GM19328 (cell line): ENCODE data around the gene UPK3B.
"Not testable (repeated sequence)": the region's sequence is repeated elsewhere in the genome, so short reads cannot be mapped to it uniquely, and the experiment has no call there.

Experiments
- ATAC-seq: cut with Tn5 transposase; IDR thresholded peaks from one replicate; pipeline ENCODE4 v1.9.1; 2021; ENCODE audit warnings: mild to moderate bottlenecking, moderate library complexity; ENCODE audit not compliant: unreplicated experiment

Gene UPK3B

DNA sequence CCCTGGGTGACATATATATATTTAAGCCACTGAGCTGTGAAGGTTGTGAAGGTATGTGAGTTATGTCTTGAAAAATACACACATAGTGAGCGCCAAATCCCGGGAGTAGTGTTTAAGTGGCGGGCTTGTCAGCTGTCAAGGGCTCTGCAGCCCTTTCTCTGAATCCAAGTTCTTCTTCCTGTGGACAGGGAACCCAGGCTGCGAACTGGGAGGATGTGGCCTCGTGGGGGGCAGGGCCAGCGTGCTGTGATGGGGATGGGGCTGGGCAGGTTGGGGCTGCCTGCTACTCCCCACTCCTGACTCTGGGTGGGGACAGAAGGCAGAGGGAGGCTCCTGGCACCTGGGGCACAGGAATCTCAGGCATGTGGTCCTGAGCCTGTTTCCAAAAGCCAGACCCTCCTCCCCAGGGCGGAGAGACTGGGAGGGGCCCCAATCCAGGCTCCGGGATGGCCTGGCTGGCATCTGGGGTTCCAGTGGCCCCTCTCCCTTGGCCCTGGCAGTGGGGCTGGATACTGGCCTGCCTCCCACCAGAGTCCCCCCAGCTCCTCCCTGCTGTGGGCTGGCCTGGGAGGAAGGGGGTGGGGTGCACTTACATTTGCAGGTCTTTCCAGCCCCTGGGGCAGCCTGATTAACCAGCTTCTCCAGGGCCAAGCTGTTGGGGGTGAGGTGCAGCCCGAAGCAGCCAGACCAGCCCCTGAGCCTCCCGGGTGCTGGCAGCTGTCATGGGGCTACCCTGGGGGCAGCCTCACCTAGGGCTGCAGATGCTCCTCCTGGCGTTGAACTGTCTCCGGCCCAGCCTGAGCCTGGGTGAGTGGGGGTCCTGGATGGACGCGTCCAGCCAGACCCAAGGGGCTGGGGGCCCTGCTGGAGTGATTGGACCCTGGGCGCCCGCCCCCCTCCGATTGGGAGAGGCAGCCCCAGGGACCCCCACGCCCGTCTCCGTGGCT, at the start of gene UPK3B:
Gene UPK3B, plus strand, starts transcription at position 622 of the 947 bp plus-strand sequence. Its CDS starts 101 bp downstream, at position 723.
- ATAC-seq = no peak

DNA sequence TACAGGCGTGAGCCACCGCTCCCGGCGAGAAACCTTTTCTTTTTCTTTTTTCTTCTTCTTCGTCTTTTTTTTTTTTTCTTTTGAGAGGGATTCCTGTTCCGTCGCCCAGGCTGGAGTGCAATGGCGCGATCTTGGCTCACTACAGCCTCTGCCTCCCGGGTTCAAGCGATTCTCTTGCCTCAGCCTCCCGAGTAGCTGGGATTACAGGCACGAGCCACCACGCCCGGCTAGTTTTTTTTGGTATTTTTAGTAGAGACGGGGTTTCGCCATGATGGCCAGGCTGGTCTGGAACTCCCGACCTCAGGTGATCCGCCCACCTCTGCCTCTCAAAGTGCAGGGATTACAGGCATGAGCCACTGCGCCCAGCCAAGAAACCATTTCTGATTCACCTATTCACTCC, 49.6 kb upstream of the UPK3B start:
- not testable (repeated sequence) for ATAC-seq

DNA sequence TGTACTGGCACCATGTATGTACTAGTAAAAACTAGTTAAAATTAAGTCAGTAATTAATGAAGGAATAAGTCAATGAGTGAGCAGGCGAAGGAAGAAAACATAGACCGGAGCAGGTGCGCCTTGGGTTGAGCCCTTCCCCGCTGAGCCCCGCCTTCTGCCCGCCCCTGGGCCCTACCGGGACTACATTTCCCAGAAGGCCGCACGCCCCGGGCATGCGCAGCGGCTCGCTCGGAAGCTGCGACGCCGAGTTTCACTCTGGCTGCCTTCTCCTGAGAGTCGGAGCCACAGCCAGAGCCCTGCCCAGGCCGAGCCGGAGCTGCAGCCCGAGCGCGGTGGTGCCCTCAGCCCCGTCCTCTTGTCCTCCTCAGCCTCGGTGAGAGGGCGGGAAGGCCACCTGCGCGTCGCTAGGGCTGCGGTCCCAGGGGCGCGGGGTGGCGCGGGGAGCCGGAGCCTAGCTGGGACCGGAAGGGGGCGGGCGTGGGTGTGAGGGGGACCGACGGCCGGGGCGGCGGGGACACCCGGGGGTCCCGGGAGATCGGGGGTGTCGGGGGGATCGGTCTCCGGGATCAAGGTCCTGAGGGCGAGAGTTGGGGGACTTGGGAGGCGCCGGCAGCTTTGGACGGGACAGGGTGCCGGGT, 48.8 kb upstream of the UPK3B start, which contains the start of gene DTX2:
Gene DTX2, plus strand, starts transcription at position 246 of the 638 bp plus-strand sequence. CDS start 18,801 bp downstream, outside the sequence.
- ATAC-seq = peak; percentile 98

DNA sequence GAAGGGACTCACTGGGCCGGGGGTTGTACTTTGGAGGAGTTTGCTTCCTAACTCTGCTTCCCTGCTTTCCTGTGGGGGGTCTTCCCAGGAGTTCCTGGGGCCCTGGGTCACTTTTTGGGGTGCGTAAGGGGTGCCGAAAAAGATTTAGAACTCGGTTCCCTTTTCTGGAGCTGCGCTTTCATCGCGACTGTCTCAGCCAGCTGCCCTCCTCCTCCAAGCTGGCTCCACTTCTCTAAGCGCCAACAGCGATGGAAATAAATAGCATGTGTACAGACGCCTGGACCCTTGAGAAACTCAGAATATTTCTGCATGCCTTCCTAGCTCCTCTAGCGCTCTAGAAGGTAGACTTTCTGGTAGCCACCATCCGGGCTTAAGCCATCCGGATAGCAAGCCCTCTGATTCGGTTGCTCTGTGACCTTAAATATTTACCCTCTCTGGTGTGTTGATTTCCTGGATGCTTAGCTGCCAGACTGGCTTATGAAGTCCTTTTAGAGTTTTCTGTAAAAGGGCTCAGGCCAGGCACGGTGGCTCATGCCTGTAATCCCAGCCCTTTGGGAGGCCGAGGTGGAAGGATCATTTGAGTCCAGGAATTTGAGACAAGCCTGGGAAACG, 48.0 kb upstream of the UPK3B start:
- ATAC-seq = not testable (repeated sequence)

DNA sequence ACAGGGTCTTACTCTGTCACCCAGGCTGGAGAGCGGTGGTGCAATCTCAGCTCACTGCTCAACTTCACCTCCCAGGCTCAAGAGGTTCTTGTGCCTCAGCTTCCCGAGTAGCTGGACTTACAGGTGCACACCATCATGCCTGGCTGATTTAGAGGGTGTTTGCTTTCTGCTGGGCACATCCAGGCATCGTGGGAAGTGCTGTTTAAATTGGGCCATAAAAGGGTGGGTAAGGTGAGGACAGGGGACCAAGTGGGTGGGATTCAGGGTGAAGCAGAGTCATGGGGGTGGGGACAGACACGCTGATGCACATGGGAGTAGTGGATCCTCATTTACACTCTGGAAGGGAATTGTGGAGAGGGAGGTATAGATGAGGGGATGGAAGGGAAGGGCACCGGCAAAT, 45.4 kb upstream of the UPK3B start:
- not testable (repeated sequence) for ATAC-seq

DNA sequence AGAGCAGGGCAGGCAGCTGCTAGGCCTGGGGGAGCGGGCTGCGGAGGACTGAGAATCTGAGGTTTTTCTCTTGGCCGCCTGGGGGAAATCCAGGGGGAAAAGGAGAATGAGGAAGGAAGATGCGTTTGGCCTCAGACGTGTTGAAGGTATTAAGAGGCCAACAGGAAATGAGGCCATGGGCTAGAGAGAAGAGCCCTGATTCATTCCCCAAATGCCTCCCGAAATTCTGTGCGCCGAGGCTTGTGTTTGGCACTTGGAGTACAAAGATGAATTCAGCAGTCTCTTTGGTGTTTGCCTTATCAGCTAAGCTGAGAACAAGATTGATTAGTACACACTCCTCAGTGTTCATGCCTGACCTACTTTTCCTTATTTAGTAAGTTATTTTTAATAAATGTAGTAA, 44.4 kb upstream of the UPK3B start:
- not testable (repeated sequence) for ATAC-seq

DNA sequence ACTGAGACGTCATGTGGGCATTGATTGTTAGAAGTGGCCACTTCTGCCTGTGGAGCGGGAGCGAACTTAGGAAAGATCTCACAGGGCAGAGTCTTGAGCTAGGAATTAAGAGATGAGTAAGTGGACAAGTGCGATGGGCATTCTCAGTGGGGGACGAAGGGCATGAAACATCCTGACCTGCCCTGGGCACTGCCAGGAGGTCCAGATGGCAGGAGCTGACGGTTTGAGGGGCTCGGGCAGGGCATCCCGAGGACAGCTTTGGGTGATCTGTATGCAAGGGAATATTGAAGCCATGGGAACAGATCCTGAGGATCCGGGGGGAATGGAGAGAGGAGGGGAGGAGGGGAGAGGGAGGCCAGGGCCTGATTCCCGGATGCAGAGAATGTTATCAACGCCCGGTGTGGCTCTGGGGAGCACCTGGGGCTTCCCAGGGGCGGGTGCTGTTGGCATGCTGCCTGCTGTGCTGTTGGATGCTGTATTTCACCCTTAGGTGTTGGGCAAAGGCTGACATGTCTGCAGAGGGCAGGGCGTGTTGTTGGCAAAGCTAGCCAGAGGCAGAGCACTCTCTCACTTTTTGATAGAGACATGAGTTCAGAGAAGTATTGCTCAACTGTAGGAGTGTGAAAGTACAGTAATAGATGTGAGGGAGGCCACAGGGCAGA, 42.5 kb upstream of the UPK3B start:
- ATAC-seq = not testable (repeated sequence)

DNA sequence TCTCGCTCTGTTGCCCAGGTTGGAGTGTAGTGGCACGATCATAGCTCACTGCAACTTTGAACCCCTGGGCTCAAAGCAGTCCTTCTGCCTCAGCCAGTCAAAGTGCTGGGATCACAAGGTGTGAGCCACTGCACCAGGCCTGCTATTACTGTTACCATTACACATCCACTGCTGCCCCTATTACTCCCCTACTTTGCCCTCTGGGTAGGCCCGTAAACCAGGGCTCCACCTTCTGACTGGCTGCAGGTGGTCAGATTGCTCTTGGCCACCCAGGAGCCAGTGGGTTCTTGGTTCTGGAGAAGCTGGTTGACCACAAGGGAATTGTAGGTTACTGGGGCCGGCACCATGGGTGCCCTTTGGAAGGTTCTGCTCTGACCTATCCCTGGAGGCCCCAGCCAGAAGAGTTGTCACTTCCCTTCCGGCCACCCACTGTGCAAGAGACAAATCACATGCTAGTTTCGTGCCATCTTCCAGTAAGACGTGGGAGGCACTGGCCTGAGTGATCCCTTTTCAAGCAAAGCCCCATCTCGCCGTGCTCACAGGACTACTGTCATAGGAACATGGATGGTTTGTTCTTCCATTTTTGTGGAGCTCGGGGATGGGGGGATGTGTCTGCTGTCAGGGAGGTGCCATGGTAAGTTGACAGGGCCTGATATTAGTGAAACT, 38.7 kb upstream of the UPK3B start:
- ATAC-seq = not testable (repeated sequence)

DNA sequence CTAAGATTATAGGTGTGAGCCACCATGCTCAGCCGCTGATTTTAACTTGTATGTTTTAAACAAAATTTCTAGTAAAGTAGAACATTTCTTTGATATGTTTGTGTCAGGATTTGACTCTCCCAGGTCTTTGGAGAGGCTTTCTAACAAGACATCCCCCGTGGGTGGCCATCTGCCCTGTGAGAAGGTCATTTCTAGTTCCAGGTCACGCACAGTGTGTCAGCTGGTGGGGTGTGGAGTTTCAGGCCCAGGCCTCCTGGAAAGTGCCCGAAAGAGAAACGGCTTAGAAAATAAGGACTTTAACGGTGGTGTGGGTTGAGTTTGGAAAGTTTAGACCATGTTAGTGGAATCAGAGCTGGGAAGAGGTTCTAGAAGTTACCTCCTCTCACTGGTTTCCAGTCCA, 37.3 kb upstream of the UPK3B start:
- not testable (repeated sequence) for ATAC-seq

DNA sequence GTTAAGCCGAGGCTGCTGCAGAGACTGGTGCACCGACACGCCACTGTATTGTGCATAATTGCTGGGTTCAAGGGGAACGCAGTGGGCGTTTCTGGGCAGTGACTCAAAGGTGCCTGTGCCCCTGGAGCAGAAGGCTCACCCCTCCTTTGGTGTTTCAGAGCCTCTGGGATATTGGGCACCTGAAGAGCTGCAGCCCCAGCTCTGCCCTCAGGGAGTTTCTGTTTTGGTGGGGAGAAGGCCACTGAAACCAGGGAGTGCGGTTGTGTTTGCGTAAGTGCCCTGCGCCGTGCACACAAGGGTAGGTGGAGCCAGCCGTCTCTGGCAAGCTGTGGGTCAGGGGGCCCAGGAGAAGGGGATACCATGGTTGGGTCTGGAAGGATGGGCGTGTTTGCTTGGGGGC, 34.1 kb upstream of the UPK3B start:
- ATAC-seq = not testable (repeated sequence)

DNA sequence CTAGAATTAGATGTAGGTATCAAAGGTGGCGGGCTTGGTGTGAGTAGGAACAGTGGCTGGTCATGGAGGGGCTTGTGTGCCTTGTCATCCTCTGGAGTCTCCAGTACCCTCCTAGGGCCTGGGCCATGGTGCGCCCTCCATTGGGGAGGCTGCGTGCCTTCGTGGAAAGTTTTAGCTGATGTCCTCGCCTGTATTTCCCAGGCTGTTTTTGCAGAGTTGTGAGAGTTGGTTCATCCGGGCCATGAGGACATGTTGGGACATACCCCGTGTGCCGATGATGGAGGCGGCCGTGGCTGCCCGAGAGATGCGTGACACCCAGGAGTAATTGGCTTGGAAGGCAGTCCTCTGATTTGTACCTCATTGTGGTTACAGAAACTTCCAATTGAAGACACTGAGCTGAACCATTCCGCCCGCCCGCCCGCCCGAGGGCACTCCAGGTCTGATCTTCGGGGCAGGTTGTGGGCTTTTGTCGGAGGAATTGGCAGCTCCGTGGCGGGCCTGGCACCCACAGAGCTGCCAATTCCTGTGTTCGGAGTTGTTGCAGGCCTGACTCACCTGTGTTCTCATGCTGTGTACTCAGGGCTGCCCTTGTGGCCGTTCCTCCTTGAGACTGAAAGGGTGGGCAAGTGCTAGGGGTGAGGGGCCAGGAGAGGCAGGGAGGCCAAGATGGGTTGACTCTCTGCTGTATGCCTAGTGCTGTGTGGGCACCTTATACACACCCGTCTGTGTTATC, 33.4 kb upstream of the UPK3B start:
- ATAC-seq = not testable (repeated sequence)

DNA sequence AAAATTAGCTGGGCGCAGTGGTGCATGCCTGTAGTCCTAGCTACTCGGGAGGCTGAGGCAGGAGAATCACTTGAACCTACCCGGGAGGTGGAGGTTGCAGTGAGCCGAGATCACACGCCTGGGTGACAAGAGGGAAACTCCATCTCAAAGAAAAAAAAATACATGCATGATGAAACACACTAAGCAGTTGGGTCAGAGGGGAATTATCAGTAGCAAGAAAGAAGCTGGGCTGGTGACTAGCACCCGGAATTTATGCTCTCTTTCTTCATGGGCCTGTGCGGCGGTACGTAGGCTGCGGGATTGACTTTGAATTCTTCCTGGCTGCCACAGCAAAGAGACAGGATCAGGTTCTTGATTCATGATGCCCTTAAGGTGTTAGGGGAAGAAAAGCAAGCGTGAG, 30.7 kb upstream of the UPK3B start:
- not testable (repeated sequence) for ATAC-seq

DNA sequence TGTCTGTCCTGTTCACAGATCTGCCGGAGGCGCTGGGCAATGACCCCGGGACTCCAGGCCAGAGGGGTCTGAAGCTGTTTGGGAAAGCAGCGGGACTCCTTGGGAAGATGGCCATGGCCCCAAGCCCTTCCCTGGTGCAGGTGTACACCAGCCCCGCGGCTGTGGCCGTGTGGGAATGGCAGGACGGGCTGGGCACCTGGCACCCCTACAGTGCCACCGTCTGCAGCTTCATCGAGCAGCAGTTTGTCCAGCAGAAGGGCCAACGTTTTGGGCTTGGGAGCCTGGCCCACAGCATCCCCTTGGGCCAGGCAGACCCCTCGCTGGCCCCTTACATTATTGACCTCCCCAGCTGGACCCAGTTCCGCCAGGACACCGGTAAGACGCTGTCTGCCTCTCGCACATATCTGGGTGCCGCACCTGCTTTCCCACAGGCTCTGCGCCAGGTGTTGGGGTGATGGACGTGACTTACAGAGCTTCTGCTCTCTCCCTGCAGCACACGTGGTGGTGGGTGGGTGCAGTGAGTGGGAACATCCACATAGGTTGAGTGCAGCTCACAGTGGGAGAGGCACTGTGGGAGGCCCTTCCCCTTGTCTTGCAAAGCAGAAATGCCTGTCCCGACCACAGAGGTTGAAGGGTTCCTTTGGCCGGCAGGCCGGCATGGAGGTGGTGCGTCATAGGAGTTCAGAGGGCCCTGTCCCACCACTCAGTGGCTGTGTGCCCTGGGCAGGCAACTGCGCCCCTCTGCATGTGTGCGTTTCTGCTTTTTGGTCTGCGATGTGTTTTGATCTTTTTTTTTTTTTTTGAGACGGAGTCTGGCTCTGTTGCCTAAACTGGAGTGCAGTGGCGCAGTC, 29.7 kb upstream of the UPK3B start:
- ATAC-seq = not testable (repeated sequence)

DNA sequence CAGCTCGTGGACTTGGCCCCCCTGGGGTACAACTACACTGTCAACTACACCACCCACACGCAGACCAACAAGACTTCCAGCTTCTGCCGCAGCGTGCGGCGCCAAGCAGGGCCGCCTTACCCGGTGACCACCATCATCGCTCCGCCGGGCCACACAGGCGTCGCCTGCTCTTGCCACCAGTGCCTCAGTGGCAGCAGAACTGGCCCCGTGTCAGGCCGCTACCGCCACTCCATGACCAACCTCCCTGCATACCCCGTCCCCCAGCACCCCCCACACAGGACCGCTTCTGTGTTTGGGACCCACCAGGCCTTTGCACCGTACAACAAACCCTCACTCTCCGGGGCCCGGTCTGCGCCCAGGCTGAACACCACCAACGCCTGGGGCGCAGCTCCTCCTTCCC, 27.7 kb upstream of the UPK3B start:
- not testable (repeated sequence) for ATAC-seq

DNA sequence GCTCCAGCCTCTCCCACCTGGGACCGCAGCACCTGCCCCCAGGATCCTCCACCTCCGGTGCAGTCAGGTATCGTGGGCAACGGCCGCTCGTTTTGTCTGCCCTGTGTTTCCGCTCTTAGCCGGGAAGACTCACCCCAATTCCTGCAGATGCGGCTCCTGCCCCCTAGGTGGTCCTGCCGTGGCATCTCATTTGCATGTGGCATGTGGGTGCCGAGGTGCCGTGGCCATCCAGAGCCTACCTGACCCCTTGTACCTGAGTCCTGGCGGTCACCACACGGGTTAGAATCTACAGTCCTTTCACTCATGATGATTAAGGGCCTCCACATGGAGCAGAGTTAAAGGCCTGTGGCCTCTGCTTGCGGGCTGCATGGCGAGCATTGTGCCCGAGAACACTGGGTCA, 27.3 kb upstream of the UPK3B start:
- ATAC-seq = not testable (repeated sequence)

DNA sequence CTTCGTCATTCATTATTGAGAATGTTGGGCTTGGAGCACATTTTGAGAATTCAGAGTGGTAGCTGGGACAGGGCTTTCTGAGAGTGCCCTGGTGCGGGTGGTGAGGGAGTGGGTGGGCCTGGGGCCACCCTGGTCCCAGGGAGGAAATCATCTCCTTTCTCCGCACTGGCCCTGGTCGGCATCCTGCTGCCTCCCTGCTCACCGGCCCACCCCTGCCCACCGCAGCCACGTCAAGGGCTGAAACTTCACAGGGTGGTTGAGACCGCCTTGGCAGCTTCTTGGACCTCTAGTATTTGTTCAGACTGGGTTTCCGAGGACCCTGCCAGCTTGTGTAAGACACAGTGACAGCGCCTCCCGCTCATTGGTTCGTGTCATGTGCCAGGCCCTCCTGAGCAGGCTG, 25.9 kb upstream of the UPK3B start:
- not testable (repeated sequence) for ATAC-seq

DNA sequence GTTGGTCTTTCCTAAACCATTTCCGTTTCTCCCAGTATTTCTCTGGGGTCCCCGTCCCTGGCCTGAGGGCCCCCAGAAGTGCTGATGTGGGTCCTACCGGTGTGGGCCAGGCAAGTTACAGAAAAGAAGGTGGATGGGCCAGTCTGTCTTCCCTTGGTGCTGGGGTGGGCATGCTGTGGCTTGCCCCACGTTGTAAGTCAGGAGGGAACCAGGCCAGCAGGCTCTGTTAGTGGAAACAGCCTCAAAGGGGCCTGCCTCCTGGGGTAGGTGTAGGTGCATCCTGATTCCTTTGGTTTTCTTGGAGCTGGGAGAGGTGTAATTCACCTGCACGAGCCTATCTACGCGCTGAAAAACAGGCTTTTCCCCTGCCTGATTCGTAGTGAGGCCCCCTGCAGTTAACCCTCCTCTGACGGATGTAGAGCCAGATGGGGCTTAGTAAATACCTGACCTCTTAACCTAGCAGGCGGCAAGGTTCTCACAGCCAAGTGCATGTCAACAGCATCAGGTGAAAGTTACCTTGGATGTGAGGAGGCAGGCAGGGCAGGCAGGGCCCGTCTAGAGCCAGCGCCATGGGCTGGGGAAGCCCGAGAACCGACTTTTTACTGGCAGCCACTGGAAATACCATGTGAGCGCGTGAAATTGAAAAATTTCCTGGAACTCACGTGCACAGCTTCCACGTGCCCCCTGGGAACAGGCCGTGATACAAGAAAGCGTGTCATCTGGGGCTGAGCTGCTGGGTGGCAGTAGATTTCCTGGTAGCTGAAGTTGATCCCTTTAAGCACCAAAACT, 24.3 kb upstream of the UPK3B start:
- peak; percentile 5 for ATAC-seq

DNA sequence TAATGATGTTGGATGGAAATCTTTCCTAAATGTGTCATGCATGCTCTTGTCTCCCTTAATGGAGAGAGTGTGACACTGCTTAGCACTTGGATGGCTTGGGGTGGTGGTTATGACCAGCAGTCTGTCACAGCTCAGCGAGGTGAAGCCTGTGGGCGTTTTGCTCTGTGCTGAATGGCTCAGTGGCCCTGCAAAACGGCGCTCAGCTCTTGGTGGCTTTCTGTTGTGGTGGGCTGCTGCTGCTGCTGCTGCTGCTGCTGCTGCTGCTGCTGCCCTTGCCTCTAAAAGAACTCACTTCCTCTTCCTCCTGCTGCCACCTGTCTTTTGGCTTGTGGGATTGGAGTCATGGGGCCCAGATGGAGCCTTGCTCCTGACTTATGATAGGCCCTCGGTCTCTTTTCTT, 23.7 kb upstream of the UPK3B start:
- ATAC-seq = peak; percentile 99
